COLO829 (cell line): ENCODE results near the gene RFNG.

Source experiments
- DNase-seq: peaks from one replicate; pipeline ENCODE4 v3.0.0; 2012; ENCODE audit warnings: low spot score

RFNG gene

GRCh38 chr17:82025401-82026107, 26.1 kb downstream of the RFNG start:
- no peak for DNase-seq

DNA sequence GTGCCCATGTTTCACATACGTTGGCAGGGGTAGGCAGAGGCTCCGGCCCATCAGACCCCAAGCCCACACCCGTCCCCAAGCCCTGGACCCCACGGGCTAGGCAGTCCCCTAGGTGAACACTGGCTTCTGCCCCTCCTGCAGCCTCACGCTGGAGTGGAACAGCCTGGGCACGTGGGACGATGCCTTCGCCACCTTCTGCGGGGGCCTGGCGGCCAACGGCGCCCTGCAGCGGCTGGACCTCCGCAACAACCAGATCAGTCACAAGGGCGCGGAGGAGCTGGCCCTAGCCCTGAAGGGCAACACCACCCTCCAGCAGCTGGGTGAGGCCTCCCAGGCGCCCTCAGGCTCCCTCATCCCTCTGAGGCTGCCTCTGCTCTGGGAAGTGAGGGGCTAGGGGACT, 26.8 kb downstream of the RFNG start:
- no peak for DNase-seq

DNA sequence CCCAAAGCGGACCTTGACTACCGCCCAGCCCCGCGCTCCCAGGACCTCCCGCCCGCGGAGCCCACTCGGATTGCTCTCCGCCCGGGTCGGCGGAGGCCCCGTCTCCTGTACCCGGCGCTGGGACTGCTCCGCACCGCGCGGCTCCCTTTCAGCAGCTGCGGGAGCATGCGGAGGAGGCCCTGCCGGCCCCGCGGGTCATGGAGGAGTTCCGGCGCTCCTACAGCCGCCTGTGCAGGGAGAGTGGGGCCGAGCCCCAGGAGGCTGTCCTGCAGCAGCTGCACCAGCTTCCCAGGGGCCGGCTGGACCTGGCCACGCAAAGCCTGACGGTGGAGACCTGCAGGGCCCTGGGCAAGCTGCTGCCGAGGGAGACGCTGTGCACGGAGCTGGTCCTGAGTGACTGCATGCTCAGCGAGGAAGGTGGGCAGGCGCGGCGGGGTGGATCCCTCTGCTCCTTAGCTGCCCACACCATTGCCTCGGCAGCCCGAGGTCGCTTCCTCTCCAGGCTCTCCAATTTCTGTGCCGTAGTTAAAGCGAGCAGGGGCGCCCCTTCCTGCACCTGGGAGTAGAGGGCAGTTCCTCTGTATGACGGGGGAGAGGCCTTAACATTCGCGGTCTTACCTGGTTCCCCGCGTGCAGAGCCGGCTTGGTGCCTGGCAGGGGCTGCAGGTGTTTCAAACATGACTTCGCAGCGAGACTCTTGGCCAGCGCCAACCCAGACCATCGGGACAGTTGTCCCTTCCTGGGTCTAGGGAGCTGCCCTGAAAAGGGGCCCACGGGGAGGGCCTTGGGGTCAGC, 28.0 kb downstream of the RFNG start:
- no peak for DNase-seq

GRCh38 chr17:82022981-82023446, 28.6 kb downstream of the RFNG start, which contains the start of gene LRRC45:
LRRC45 (plus strand) TSS chr17:82023305; CDS start chr17:82023644, 339 bp downstream.
- DNase-seq: peak; percentile 94

DNA sequence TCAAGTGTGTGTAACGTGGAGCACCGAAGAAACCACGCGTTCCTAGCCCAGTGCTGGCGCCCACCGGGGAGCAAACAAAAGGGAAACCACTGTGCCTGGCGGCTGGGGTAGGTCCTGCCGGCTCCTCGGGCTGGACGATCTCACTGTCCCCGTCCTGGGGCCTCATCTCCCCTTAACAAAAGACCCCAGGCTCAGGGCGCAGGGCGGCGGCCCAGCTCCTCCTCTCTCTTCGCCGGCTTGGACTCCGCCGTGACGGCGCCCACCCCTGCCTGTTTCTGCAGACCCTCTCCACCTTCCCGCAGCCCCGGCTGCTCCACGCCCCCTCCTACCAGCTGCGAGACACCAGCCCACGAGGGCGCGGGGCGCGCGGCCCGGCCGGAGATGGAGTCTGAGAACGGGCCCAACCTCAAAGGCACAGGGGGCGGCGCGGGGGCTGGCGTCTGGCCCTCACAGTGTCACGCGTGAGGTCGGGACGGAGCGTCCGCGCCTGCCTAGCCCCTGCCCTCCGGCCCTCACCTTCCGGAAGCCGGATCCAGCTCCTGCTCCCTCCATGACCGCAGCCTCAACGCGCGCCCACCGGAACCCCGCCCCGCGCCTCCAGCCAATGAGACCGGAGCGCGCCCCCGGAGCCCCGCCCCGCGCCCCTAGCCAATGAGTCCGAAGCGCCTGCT, 29.2 kb downstream of the RFNG start, which contains the start of gene CENPX:
CENPX (minus strand) TSS at position 569 of the 671 bp plus-strand sequence; CDS start at position 552, 17 bp downstream.
- DNase-seq: no peak

DNA sequence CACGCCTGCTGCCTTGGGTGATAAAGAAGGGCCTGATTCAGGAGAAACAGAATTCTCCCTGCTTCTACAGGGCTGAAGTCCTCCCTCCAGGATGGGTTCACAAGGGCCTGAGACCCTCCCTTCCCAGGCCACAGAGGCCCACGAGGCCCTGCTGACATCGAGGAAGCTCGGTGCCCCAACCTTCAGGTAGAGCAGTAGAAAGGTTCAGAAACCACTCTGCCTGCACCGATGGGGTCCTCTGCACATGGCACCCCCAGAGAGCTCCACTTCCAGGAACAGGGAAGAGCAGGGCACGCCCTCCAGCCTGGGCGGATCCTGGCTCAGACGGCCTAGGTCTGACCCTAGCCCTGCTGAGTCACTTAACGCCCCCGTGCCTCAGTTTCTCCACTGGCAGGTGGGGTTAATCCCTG, 29.7 kb downstream of the RFNG start:
- DNase-seq: no peak

- no peak for DNase-seq
Measured at GRCh38 chr17:82021107-82021899, 30.3 kb downstream of the RFNG start.

DNA sequence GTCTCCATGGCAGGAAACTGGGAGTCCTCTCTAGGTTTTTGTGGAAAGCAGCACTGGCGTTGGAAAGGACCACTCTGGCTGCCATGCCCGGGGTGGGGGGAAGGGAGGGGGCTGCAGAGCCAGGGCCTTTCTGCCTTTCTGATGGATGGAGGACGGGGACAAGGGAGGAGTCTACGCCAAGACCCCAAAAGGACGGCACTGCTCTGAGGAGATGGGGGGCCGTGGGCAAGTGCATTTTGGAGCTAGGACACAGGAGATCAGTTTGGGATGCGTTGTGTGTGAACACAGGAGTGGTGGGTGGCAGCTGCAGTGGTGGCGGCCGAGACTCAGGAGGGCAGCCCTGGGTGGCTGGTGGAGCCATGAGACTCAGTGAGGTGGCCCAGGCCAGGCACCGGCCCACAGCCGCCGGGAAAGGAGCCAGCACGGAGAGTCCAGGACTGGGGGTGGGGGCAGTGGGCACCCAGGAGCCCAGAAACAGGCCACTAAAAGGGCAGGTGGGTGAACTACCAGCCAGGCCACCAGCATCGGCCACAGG, 31.0 kb downstream of the RFNG start:
- DNase-seq: no peak

GRCh38 chr17:82019690-82020571, 31.7 kb downstream of the RFNG start:
- no peak for DNase-seq

- DNase-seq: no peak
Measured at GRCh38 chr17:82018989-82019689, 32.5 kb downstream of the RFNG start.

DNA sequence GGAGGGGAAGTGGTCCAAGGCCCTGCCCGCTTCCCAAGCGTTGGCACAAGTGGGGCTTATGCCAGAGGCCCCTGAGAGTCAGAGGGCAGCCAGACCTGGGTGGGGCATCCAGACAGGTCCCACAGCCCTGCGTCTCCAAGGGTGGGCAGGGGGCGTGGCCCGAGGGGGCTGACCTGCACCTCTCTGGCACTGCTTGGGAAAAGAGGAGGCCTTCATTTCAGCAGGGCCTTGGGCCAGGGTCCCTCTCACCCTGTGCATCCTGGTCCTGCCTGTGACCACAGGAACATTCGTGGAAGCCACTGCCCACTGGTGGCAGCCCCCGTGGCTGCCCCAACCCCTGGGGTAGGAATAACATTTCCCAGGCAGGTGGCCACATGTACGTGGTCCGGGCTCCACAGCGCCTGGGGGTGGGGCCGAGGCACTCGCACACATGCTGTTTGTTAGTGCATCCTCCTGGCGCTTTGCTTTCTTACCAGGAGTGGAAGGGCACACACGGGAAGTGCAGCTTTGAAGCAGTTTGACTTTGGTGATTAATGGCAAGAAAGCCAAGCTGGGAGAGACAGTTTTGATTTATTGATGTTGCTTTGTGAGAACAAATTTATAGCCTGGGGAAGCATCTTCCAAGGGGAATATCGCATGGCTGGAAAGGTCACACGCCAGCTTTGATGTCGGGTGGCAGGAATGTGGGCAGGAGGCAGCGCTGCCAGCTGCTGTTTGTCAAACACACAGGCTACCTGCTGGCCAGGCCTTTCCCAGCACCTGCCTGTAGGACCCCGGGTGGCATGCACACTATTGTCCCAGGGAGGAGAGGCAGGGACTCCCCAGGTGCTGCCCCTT, 33.2 kb downstream of the RFNG start:
- no peak for DNase-seq

DNA sequence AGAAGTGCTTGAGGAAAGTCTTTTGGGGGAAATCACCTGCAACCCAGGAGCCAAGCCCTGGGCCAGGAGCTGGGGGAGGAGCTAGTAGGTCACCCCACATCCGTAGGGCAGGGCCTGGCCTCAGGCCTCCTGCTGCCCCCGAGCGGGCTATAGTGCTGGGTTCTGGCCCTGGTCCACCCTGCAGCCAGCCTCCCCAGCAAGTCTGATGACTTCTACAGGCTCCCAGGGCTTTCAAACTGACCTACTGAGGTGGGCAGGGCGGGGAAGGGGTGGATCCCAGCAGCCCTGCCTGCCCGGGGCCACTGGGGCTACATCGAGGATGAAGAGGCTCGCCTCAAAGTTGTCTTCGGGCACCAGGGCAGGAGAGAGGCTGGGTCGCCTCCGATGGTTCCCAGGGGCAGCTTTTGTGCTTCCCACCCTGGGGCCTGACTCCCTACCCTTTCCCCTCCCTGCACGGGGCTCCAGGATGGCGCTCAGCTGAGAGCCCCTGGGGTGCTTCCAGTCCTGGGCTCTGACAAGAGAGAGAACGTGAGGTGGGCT, 33.9 kb downstream of the RFNG start:
- no peak for DNase-seq

- DNase-seq: no peak
Measured at GRCh38 chr17:82016875-82017459, 34.6 kb downstream of the RFNG start.

DNA sequence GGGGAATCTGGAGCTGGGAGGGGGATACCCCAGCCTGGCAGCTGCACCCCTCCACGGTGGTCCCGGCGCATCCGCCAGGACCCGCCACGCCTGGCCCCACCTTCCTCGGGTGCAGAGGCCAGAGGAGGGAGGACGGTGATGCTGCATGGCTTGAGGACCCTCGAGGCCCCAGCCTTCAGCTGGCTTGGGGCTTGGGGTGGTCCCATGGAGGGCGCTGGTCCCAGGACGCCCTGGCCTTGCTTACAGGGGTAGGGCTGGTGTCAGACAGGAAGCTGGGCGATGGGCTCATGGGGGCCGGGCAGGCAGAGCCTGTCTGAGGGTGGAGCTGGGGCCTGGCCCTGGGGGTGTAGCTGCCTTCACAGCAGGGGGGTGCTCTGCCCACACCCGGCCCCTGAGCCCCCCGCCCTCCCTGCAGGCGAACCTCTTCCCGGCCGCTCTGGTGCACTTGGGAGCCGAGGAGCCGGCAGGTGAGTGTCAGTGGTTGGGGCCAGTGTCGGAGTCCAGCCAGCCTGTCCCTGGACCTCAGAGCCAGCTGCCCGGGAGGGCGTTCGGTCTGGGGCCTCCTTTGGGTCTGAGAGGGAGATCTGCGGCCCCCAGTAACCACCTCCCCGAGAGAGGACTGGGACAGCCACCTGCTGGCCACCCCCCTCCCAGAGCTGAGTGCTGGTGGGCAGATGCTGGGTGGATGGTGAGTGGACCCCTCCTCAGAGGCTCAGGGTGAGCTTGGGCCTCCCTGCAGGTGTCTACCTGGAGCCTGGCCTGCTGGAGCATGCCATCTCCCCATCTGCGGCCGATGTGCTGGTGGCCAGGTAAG, 35.3 kb downstream of the RFNG start:
- DNase-seq: no peak

GRCh38 chr17:82015311-82015971, 36.2 kb downstream of the RFNG start:
- DNase-seq: no peak

GRCh38 chr17:82014971-82015310, 36.7 kb downstream of the RFNG start:
- DNase-seq: no peak

DNA sequence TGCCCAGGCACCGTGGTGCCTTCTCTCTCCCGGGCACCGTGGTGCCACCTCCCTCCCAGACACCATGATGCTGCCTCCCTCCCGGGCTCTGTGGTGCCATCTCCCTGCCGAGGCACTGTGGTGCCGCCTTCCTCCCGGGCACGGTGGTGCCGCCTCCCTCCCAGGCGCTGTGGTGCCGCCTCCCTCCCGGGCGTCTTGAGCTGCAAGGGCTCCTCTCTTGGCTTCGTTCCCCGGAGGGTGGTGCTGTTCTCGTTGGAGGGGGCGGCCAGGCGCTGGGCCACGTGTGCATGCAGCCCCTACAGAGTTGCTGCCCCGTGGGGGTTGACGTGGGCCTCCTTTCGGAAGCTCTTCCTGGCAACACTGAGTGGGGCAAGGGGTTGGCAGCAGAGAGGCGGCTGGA, 37.2 kb downstream of the RFNG start:
- DNase-seq: no peak
